ENCODE measurements around the gene LMF2. TPM values are rescaled to one million over a fixed set of nuclear protein-coding genes. Genes with fewer than 3 reads are reported as not detected.
A peak's percentile ranks its signal among the peaks of the same experiment; 100 is the strongest.
"Not testable (repeated sequence)": the region's sequence is repeated elsewhere in the genome, so short reads cannot be mapped to it uniquely, and the experiment has no call there.

LMF2 gene
- total RNA-seq, 2 donors from 2014 or later, result 97.8 to 149 TPM

DNA sequence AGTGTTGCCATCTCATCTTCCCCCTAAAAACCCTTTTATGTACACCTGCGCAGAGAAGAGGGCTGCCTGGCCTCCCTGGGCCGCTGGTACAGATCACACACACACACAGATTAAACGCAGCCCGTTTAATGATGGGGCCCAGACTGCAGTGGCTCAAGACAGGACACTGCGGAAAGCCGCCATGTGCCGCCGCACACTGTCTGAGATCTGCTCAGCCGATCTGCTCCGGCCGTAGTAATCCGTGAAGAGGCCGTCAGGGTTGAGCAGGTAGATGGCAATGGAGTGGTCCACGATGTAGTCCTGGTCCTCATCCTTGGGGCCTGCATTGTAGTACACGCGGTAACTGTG, 15.9 kb upstream of the LMF2 start:
- Mint-ChIP-seq H3K4me3 (no peak overlapping the region), H3K27ac (no peak overlapping the region), H3K9me3 (no peaks in the 10 kb centered on the region), H3K36me3 (no peaks in the 10 kb centered on the region), H3K4me1 (ENCODE audit: low read depth in 2 of 2) (peaks cover 24 to 28% of the 10 kb centered on the region in 2 donors), H3K27me3 (no peaks in the 10 kb centered on the region)
- DNase-seq (ENCODE audit: low spot score), result no peak
- ATAC-seq, result no peak

DNA sequence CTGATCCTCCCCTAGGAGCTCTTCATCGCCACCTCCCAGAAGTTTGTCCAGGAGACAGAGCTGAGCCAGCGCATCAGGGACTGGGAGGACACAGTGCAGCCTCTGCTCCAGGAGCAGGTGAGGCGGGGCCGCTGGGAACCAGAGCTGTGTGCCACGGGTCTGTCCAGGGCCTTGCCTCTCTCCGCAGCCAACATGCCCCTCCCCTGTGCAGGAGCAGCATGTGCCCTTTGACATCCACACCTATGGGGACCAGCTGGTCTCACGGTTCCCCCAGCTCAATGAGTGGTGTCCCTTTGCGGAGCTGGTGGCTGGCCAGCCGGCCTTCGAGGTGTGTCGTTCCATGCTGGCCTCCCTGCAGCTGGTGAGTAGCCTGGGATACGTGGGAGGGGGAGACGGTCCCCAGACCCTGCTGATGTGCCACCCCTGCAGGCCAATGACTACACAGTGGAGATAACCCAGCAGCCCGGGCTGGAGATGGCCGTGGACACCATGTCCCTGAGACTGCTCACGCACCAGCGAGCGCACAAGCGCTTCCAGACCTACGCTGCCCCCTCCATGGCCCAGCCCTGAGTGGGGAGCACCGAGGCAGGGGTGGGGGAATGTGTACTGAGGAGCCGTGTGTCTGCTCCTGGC, 15.4 kb upstream of the LMF2 start:
- Mint-ChIP-seq H3K4me3 (no peak overlapping the region), H3K9me3 (no peaks in the 10 kb centered on the region), H3K4me1 (ENCODE audit: low read depth in 2 of 2) (peaks cover 19 to 23% of the 10 kb centered on the region in 2 donors), H3K27me3 (no peaks in the 10 kb centered on the region), H3K27ac (no peak overlapping the region), H3K36me3 (no peaks in the 10 kb centered on the region)
- ATAC-seq (no peak), DNase-seq (ENCODE audit: low spot score) (no peak)

DNA sequence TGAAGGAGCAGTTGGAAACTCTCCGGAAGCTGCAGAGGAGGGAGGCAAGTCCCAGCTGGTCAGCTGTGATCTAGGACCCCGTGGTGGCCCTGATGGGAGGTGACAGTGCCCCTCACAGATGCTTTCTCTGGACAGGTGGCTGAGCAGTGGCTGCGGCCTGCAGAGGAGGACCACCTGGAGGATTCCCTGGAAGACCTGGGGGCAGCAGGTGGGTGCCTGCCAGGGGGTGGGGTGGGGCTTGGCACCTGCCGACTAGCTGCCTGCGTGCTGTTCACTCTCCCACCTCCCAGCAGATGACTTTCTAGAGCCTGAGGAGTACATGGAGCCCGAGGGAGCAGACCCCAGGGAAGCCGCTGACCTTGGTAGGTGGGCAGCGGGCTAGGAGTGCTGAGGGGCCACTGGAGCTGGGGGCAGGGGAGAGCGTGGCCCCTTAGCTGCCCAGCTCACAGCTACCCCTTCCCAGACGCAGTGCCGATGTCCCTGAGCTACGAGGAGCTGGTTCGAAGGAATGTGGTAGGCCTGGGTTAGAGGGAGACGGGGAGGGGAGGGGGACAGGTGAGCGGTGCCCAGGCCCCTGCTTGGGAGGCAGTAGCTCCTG, 14.8 kb upstream of the LMF2 start:
- ATAC-seq (no peak), DNase-seq (ENCODE audit: low spot score) (no peak)
- Mint-ChIP-seq H3K36me3 (no peaks in the 10 kb centered on the region), H3K4me3 (no peak overlapping the region), H3K27me3 (no peaks in the 10 kb centered on the region), H3K9me3 (no peaks in the 10 kb centered on the region), H3K27ac (no peak overlapping the region), H3K4me1 (ENCODE audit: low read depth in 2 of 2) (peaks cover 13 to 17% of the 10 kb centered on the region in 2 donors)

DNA sequence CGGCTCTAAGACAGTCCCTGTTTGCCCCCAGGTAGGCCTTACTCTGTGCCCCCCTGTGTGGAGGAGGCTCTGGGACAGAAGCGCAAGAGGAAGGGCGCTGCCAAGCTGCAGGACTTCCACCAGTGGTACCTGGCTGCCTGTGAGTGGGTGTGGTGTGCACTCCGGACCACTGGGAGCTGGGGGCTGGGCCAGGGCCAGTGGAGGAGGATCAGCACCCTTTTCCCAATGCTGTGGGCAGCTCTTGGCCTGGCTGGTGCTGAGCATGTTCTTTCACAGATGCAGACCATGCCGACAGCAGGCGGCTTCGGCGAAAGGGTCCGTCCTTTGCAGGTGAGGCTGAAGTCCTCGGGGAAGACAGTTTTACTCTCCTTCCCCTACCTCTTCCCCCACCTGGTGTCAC, 14.2 kb upstream of the LMF2 start:
- Mint-ChIP-seq H3K9me3 (no peaks in the 10 kb centered on the region), H3K4me1 (ENCODE audit: low read depth in 2 of 2) (peaks cover 8 to 11% of the 10 kb centered on the region in 2 donors), H3K27ac (no peak overlapping the region), H3K27me3 (no peaks in the 10 kb centered on the region), H3K4me3 (no peak overlapping the region), H3K36me3 (no peaks in the 10 kb centered on the region)
- ATAC-seq, result no peak
- DNase-seq (ENCODE audit: low spot score), result no peak

DNA sequence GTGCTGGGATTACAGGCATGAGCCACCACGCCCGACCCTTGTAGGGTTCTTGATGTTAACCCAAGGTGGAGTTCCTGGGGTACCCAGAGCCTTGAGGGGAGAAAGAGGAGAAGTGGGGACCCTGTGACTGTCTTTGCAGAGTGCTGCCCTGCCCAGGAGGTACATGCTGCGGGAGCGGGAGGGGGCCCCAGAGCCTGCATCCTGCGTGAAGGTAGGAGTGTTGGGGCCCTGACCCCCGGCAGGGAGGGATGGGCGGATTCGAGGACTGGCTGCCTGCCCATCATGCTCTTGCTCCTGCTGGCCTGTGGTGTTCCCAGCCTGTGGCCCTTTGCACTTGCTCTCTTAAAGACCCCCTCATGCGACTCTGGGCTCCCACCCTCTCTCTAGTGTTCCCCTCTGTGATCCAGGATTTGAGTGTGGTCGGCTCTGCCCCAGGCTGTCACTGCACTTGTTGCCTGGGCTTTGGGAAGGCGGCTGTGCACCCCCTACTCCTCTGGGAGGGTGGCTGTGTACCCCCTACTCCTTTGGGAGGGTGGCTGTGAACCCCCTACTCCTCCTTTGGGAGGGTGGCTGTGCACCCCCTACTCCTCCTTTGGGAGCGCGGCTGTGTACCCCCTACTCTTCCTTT, 13.4 kb upstream of the LMF2 start:
- H3K9me3 Mint-ChIP-seq, result no peaks in the 10 kb centered on the region
- ATAC-seq (no peak), DNase-seq (ENCODE audit: low spot score) (no peak)
- peaks cover 9 to 12% of the 10 kb centered on the region in 2 donors for H3K4me1 Mint-ChIP-seq (ENCODE audit: low read depth in 2 of 2)
- no peaks in the 10 kb centered on the region for H3K27me3 Mint-ChIP-seq
- H3K27ac Mint-ChIP-seq, result no peak overlapping the region
- no peaks in the 10 kb centered on the region for H3K36me3 Mint-ChIP-seq
- H3K4me3 Mint-ChIP-seq, result no peak overlapping the region

DNA sequence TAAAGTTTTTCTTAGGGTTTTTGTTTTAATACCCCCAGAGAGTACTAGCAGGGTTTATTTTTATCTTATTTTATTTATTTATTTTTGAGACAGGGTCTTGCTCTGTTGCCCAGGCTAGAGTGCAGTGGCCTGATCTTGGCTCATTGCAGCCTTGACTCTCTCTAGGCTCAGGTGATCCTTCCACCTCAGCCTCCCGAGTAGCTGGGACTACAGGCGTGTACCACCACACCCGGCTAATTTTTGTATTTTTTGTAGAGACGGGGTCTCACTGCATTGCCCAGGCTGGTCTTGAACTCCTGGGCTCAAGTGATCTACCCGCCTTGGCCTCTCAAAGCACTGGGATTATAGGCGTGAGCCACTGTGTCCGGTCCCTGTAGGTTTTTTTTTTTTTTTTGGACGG, 12.7 kb upstream of the LMF2 start:
- H3K27ac Mint-ChIP-seq; H3K4me3 Mint-ChIP-seq; H3K9me3 Mint-ChIP-seq; H3K36me3 Mint-ChIP-seq; DNase-seq (ENCODE audit: low spot score); H3K27me3 Mint-ChIP-seq; ATAC-seq: not testable (repeated sequence)
- H3K4me1 Mint-ChIP-seq (ENCODE audit: low read depth in 2 of 2), result peaks cover 14 to 16% of the 10 kb centered on the region in 2 donors

DNA sequence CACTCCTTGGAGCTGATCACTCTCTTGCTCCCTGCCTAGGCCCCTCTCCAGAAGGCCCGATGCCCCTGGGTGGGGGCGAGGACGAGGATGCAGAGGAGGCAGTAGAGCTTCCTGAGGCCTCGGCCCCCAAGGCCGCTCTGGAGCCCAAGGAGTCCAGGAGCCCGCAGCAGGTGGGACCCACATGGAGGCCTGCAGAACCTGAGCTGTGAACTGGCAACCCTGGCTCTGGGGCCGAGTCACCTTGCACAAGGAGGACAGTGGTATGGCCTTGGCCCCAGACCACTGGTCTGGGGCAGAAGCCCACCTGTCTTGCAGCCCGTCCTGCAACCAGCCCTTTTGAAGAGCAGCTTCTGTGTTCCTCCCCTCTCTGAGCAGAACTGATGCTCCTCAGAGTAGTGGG, 11.6 kb upstream of the LMF2 start:
- no peaks in the 10 kb centered on the region for H3K27me3 Mint-ChIP-seq
- DNase-seq (ENCODE audit: low spot score) (no peak), ATAC-seq (no peak)
- no peaks in the 10 kb centered on the region for H3K9me3 Mint-ChIP-seq
- H3K4me1 Mint-ChIP-seq (ENCODE audit: low read depth in 2 of 2), result peaks cover 12% of the 10 kb centered on the region in 2 donors
- no peak overlapping the region for H3K4me3 Mint-ChIP-seq
- H3K27ac Mint-ChIP-seq, result no peak overlapping the region
- no peaks in the 10 kb centered on the region for H3K36me3 Mint-ChIP-seq

DNA sequence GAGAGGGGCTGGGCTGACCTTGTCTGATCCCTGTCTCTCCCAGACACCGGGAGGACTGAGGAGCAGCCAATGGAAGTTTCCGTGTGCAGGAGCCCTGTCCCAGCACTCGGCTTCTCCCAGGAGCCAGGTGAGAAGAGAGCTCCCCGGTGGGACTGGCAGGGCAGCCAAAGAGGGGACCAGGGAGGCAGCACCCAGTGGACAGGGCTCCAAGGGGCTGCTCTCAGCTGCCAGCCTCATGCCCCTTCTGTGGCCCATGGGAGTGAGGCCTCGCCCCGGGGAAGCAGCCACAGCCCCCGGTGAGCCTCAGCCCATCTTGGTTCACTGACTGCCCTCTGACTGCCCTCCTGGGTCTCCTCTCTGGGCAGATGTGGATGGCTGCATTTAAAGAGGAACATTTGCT, 11.1 kb upstream of the LMF2 start:
- H3K4me1 Mint-ChIP-seq (ENCODE audit: low read depth in 2 of 2), result peaks cover 12 to 15% of the 10 kb centered on the region in 2 donors
- no peak overlapping the region for H3K4me3 Mint-ChIP-seq
- H3K27ac Mint-ChIP-seq, result no peak overlapping the region
- DNase-seq (ENCODE audit: low spot score) (no peak), ATAC-seq (no peak)
- no peaks in the 10 kb centered on the region for H3K36me3 Mint-ChIP-seq
- no peaks in the 10 kb centered on the region for H3K27me3 Mint-ChIP-seq
- no peaks in the 10 kb centered on the region for H3K9me3 Mint-ChIP-seq

DNA sequence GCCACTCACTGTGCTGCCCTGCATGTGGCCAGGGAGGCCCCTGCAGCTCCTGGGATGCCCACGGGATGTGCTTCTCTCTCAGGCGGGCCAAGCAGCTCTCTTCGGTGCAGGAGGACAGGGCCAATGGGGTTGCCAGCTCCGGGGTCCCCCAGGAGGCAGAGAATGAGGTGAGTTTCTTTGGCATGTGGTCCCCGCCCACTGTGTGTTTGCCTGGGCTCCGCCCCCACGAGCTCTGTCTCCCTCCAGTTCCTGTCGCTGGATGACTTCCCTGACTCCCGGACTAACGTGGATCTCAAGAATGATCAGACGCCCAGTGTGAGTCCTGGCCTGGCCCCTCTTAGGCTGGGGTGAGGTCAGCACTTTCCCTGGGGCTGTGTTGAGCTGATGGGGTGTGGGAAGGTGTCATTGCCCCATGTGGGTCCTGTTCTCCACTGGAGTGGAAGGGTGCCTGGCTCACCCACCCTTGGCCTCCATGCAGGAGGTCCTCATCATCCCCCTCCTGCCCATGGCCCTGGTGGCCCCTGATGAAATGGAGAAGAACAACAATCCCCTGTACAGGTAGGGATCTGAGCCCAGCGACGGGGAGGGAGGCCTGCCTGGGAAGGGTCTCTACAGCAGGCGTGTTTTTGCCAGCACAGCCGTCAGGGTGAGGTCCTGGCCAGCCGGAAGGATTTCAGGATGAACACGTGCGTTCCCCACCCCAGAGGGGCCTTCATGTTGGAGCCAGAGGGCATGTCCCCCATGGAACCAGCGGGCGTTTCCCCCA, 10.2 kb upstream of the LMF2 start:
- no peak overlapping the region for H3K27ac Mint-ChIP-seq
- H3K4me1 Mint-ChIP-seq (ENCODE audit: low read depth in 2 of 2), result peaks cover 13% of the 10 kb centered on the region in 2 donors
- no peaks in the 10 kb centered on the region for H3K36me3 Mint-ChIP-seq
- DNase-seq (ENCODE audit: low spot score) (no peak), ATAC-seq (no peak)
- no peaks in the 10 kb centered on the region for H3K9me3 Mint-ChIP-seq
- H3K27me3 Mint-ChIP-seq, result no peaks in the 10 kb centered on the region
- H3K4me3 Mint-ChIP-seq, result no peak overlapping the region

DNA sequence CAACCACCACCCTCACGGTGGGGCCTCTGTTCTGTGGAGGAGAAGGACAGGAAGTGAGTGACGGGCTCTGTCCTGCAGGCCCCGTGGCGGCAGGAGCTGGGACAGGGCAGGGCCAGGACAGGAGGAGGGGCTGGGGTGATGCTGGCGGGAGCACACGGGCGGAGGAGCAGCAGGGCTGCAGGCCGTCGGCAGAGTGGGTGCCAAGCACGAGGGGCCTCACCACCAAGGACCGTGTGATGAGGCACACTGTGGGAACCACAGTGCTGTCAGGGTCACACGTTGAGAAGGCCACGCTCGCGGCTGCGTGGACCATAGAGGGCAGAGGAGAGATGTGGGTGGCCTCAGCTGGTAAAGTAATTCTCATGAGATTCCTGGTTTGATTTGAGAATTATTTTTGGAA, 9.4 kb upstream of the LMF2 start:
- no peak overlapping the region for H3K27ac Mint-ChIP-seq
- no peaks in the 10 kb centered on the region for H3K9me3 Mint-ChIP-seq
- peaks cover 17 to 20% of the 10 kb centered on the region in 2 donors for H3K4me1 Mint-ChIP-seq (ENCODE audit: low read depth in 2 of 2)
- DNase-seq (ENCODE audit: low spot score) (no peak), ATAC-seq (no peak)
- H3K36me3 Mint-ChIP-seq, result peaks cover 6% of the 10 kb centered on the region
- H3K27me3 Mint-ChIP-seq, result no peaks in the 10 kb centered on the region
- H3K4me3 Mint-ChIP-seq, result no peak overlapping the region

DNA sequence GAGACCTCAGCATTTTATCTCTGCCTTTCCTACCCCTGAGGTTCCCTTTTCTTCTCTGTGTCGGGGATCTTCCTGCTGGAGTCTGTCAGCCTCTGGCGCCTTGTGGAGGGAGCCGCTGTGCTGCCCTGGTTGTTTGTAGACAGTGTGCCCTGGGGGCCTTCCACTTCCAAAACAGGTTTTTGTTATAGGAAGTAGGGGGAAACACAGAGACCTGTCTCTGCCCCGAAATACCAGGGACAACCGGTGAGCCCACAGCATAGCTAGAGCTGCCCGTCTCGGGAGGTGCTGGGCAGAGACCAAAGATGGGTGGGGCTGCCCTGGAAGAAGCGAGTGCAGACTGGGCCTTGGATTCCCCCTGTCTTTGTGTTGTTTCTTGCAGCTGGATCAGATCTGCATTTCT, 8.6 kb upstream of the LMF2 start:
- DNase-seq (ENCODE audit: low spot score) (no peak), ATAC-seq (no peak)
- Mint-ChIP-seq H3K4me3 (no peak overlapping the region), H3K27me3 (no peaks in the 10 kb centered on the region), H3K36me3 (peaks cover 6% of the 10 kb centered on the region), H3K27ac (no peak overlapping the region), H3K4me1 (ENCODE audit: low read depth in 2 of 2) (peaks cover 17 to 20% of the 10 kb centered on the region in 2 donors), H3K9me3 (no peaks in the 10 kb centered on the region)

DNA sequence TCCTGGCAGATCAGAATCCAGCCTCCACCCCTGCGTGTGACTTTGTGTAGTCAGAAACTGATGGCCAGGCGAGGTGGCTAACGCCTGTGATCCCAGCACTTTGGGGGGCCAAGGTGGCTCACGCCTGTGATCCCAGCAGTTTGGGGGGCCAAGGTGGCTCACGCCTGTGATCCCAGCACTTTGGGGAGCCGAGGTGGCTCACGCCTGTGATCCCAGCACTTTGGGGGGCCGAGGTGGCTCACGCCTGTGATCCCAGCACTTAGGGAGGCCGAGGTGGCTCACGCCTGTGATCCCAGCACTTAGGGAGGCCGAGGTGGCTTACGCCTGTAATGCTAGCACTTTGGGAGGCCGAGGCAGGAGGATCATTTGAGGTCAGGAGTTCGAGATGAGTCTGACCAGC, 5.7 kb upstream of the LMF2 start:
- Mint-ChIP-seq H3K36me3 (peaks cover 15% of the 10 kb centered on the region), H3K27ac (no peak overlapping the region), H3K4me1 (ENCODE audit: low read depth in 2 of 2) (peaks cover 29 to 34% of the 10 kb centered on the region in 2 donors), H3K9me3 (no peaks in the 10 kb centered on the region), H3K4me3 (no peak overlapping the region), H3K27me3 (no peaks in the 10 kb centered on the region)
- DNase-seq (ENCODE audit: low spot score), result no peak
- no peak for ATAC-seq

DNA sequence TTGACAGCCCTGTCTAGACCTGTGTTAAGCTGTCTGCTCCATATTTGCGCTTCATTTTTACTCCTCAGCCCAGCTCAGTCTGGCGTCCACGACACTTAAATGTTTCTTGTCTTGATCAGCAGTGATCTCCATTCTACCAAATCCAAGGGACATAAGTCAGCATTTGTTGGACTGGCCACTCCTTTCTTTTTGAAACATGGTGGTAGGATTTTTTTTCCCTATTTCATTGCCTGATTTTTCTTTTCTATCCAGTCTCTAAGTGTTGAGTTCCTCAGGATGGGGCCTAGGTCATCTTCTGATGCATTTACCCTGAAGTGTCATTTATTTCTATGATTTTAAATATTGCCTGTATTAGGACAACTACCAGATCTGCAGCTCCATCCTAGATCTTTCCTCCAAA, 1.4 kb upstream of the LMF2 start:
- H3K27ac Mint-ChIP-seq, result peak overlapping the region; percentile 56 to 73
- peak overlapping the region; percentile 96 for H3K4me3 Mint-ChIP-seq
- H3K36me3 Mint-ChIP-seq, result peaks cover 15% of the 10 kb centered on the region
- ATAC-seq (no peak), DNase-seq (ENCODE audit: low spot score) (no peak)
- no peaks in the 10 kb centered on the region for H3K27me3 Mint-ChIP-seq
- no peaks in the 10 kb centered on the region for H3K9me3 Mint-ChIP-seq
- H3K4me1 Mint-ChIP-seq (ENCODE audit: low read depth in 2 of 2), result peaks cover 22 to 24% of the 10 kb centered on the region in 2 donors
